Psoas muscle (tissue), 8 donors: ENCODE measurements around the gene UPK1A. TPM values are rescaled to one million over a fixed set of nuclear protein-coding genes. Genes with fewer than 3 reads are reported as not detected.

Source experiments
- ATAC-seq, 4 donors: fragments of 200-7000 bp; cut with Tn5 transposase; one replicate each; pipeline ENCODE4 v1.9.1; 2020; ENCODE audit warnings: moderate library complexity in 3 of 4, mild to moderate bottlenecking in 2 of 4
- DNase-seq, 2 donors: peaks; one replicate each; pipeline ENCODE4 v3.0.0-alpha.2; 2020
- H3K27ac ChIP-seq: fragments of 200-600 bp; one replicate; pipeline ENCODE4 v1.8.0; 2022
- H3K27me3 ChIP-seq, 3 donors: fragments of 200-600 bp in 1 of 3; one replicate each; pipeline versions ENCODE4 v1.6.1 to v1.8.0; 2013 to 2022; ENCODE audit warnings: low read length in 2 of 3, mild to moderate bottlenecking in 2 of 3, moderate library complexity in 1 of 3; ENCODE audit not compliant: insufficient read depth in 3 of 3
- H3K36me3 ChIP-seq, 2 donors: fragments of 200-600 bp in 1 of 2; one replicate each; pipeline versions ENCODE4 v1.6.1 to v1.8.0; 2013 to 2022; ENCODE audit warnings: low read depth in 1 of 2, mild to moderate bottlenecking in 1 of 2, moderate library complexity in 1 of 2; ENCODE audit not compliant: insufficient read depth in 1 of 2
- H3K4me1 ChIP-seq: fragments of 200-600 bp; one replicate; pipeline ENCODE4 v1.8.0; 2022
- H3K4me3 ChIP-seq: fragments of 200-600 bp; one replicate; pipeline ENCODE4 v1.8.0; 2022; ENCODE audit warnings: mild to moderate bottlenecking
- H3K9me3 ChIP-seq: fragments of 200-600 bp; one replicate; pipeline ENCODE4 v1.8.0; 2022
- CTCF ChIP-seq: fragments of 200-600 bp; IDR thresholded peaks from one replicate; pipeline ENCODE4 v1.8.0; 2022; ENCODE audit warnings: antibody characterized with exemption
- WGBS, 3 donors: extraction: QIAGEN DNeasy Blood & Tissue Kit; methylation state at CpG; one replicate each; pipeline versions ENCODE4 v1.1.6 to v1.1.7; 2013; 5-methylcytosine and 5-hydroxymethylcytosine counted together
- intact Hi-C, 2 donors: fragments of 100-400 bp; cut with DNase I; formaldehyde crosslinking; loops; one replicate each; pipeline versions ENCODE4 v1.11.0 to v1.14.2; 2022
- polyA plus RNA-seq, 3 donors: library from polyadenylated mRNA; stranded (reverse); fragments of 200-250 nt; gene quantifications; one replicate each; pipeline ENCODE4 v1.2.3, GENCODE V29; 2013
- total RNA-seq, 4 donors: library from RNA; stranded (reverse); fragmentation: NEBNext Ultra II Directional in 2 of 4; extraction: Animal tissue kit (Norgen Biotek cat#: 25700) in 2 of 4; gene quantifications; one replicate each; pipeline versions ENCODE4 v1.2.1 to v1.2.4, GENCODE V29; 2021 to 2023
- donor health status: healthy with polysubstance abuse.
- donor health status: DM: no; HTN: no; CAD: no; lungs with moderate emphysema.
- donor health status: Bipolar disorder and iron deficiency.
- donor health status: healthy.
- donor health status: DM: yes; HTN: yes; CAD: no.
- donor health status: DM: no; HTN: no; CAD: no.
- donor health status: DM: no; HTN: no; CAD: no.
- donor health status: DM: yes; HTN: yes; CAD: no.

Gene UPK1A
- total and polyA plus RNA-seq, 7 donors, result 0.17 to 0.31 (median 0.24) TPM; not detected in 4

- H3K27ac ChIP-seq, result no peak overlapping the region
- no peak for DNase-seq
- ATAC-seq, result no peak
- TF ChIP-seq CTCF, result no peak
- intact Hi-C loops, result no loop called here
- H3K36me3 ChIP-seq, result peaks cover 3 to 16% of the 10 kb centered on the region in 2 donors
- no peak overlapping the region for H3K4me3 ChIP-seq
- 91 to 96% (median 94%) methylated on average over 24 of the region's 24 CpGs for WGBS, 3 donors
- H3K27me3 ChIP-seq, result no peaks in the 10 kb centered on the region
- H3K4me1 ChIP-seq, result no peaks in the 10 kb centered on the region
- no peaks in the 10 kb centered on the region for H3K9me3 ChIP-seq
Observed at GRCh38 chr19:35665157-35665556, 1.2 kb upstream of the UPK1A start.

GRCh38 chr19:35665604-35666003 lies 713 bp upstream of the UPK1A start:
- Histone ChIP-seq H3K4me3 (no peak overlapping the region), H3K9me3 (no peaks in the 10 kb centered on the region), H3K4me1 (no peaks in the 10 kb centered on the region), H3K27ac (no peak overlapping the region), H3K27me3 (no peaks in the 10 kb centered on the region), H3K36me3 (peaks cover 3 to 12% of the 10 kb centered on the region in 2 donors)
- intact Hi-C loops, result no loop called here
- DNase-seq, result no peak
- ATAC-seq, result no peak
- TF ChIP-seq CTCF, result no peak
- WGBS, 3 donors, result 67 to 82% (median 75%) methylated on average over 7 of the region's 7 CpGs

- no peak for DNase-seq
- TF ChIP-seq CTCF, result no peak
- Histone ChIP-seq H3K9me3 (no peaks in the 10 kb centered on the region), H3K36me3 (no peaks in the 10 kb centered on the region), H3K27me3 (peaks cover 0 to 31% (median 8%) of the 10 kb centered on the region in 3 donors), H3K4me1 (no peaks in the 10 kb centered on the region), H3K27ac (no peak overlapping the region), H3K4me3 (no peak overlapping the region)
- WGBS, 3 donors, result 71 to 76% (median 75%) methylated on average over 6 of the region's 6 CpGs
- no peak for ATAC-seq
- intact Hi-C loops, result no loop called here
Observed at GRCh38 chr19:35669566-35669965, 3.2 kb downstream of the UPK1A start.

- intact Hi-C loops, result no loop called here
- H3K27ac ChIP-seq, result no peak overlapping the region
- no peak for DNase-seq
- no peak for ATAC-seq
- H3K4me1 ChIP-seq, result no peaks in the 10 kb centered on the region
- H3K9me3 ChIP-seq, result no peaks in the 10 kb centered on the region
- WGBS, 3 donors, result 68 to 75% (median 69%) methylated on average over 4 of the region's 4 CpGs
- H3K27me3 ChIP-seq, result peaks cover 0 to 34% (median 8%) of the 10 kb centered on the region in 3 donors
- no peaks in the 10 kb centered on the region for H3K36me3 ChIP-seq
- H3K4me3 ChIP-seq, result no peak overlapping the region
- TF ChIP-seq CTCF, result no peak
Observed at GRCh38 chr19:35669974-35670373, 3.7 kb downstream of the UPK1A start.

- DNase-seq (no peak), ATAC-seq (no peak)
- no peak overlapping the region for H3K4me3 ChIP-seq
- H3K4me1 ChIP-seq, result no peaks in the 10 kb centered on the region
- no peak for TF ChIP-seq CTCF
- H3K27me3 ChIP-seq, result peaks cover 0 to 34% (median 8%) of the 10 kb centered on the region in 3 donors
- WGBS, 3 donors, result 82 to 93% (median 92%) methylated on average over 1 of the region's 1 CpG
- H3K27ac ChIP-seq, result no peak overlapping the region
- intact Hi-C loops, result no loop called here
- no peaks in the 10 kb centered on the region for H3K9me3 ChIP-seq
- H3K36me3 ChIP-seq, result no peaks in the 10 kb centered on the region
Observed at GRCh38 chr19:35670686-35671085, 4.4 kb downstream of the UPK1A start.
